Measurements from ENCODE around the gene MUS81. TPM values are rescaled to one million over a fixed set of nuclear protein-coding genes. Genes with fewer than 3 reads are reported as not detected.
A peak's percentile ranks its signal among the peaks of the same experiment; 100 is the strongest.

The MUS81 gene
- total RNA-seq, 1 donor, result 85.1 TPM

- no peak for DNase-seq (ENCODE audit: low read depth in 2 of 3, low spot score in 2 of 3)
Observed at GRCh38 chr11:65911682-65912568, 51.7 kb downstream of the MUS81 start.

GRCh38 chr11:65912845-65913244 is 52.6 kb downstream of the MUS81 start:
- no peak for DNase-seq (ENCODE audit: low read depth in 2 of 3, low spot score in 2 of 3)

GRCh38 chr11:65915101-65915820 is 55.0 kb downstream of the MUS81 start:
- DNase-seq (ENCODE audit: low read depth in 2 of 3, low spot score in 2 of 3), result no peak

GRCh38 chr11:65915821-65916251 is 55.6 kb downstream of the MUS81 start:
- DNase-seq (ENCODE audit: low read depth in 2 of 3, low spot score in 2 of 3), result peak in 2 of 3 donors; percentile 68 to 89

Other genes starting within 250 kb of the MUS81 start
- 98.6 TPM for gene MAP3K11, start 246.2 kb upstream of the MUS81 start, total RNA-seq
- gene PCNX3, start 244.7 kb upstream of the MUS81 start, total RNA-seq, result 32.6 TPM
- gene SIPA1, start 222.3 kb upstream of the MUS81 start, total RNA-seq, result 154 TPM
- gene RELA, start 197.5 kb upstream of the MUS81 start, total RNA-seq, result 107 TPM
- 75.7 TPM for gene KAT5, start 148.2 kb upstream of the MUS81 start, total RNA-seq
- gene RNASEH2C, start 139.6 kb upstream of the MUS81 start, total RNA-seq, result 77.8 TPM
- 16.2 TPM for gene AP5B1, start 79.5 kb upstream of the MUS81 start, total RNA-seq
- 0.27 TPM for gene OVOL1, start 73.4 kb upstream of the MUS81 start, total RNA-seq
- gene SNX32, start 26.5 kb upstream of the MUS81 start, total RNA-seq, result 4.3 TPM
- gene CFL1, start 2.3 kb upstream of the MUS81 start, total RNA-seq, result 701 TPM
- gene EFEMP2, start 12.4 kb downstream of the MUS81 start, total RNA-seq, result 13.7 TPM
- gene CTSW, start 19.4 kb downstream of the MUS81 start, total RNA-seq, result 95.9 TPM
- 193 TPM for gene FIBP, start 28.0 kb downstream of the MUS81 start, total RNA-seq
- gene CCDC85B, start 30.2 kb downstream of the MUS81 start, total RNA-seq, result 43.6 TPM
- 24.5 TPM for gene FOSL1, start 40.0 kb downstream of the MUS81 start, total RNA-seq
- 52.8 TPM for gene C11orf68, start 58.6 kb downstream of the MUS81 start, total RNA-seq
- 104 TPM for gene DRAP1, start 59.0 kb downstream of the MUS81 start, total RNA-seq
- not detected for gene TSGA10IP, start 85.0 kb downstream of the MUS81 start, total RNA-seq
- gene SART1, start 101.3 kb downstream of the MUS81 start, total RNA-seq, result 62.2 TPM
- 22.6 TPM for gene EIF1AD, start 141.7 kb downstream of the MUS81 start, total RNA-seq
- 21.5 TPM for gene BANF1, start 142.1 kb downstream of the MUS81 start, total RNA-seq
- gene CST6, start 151.6 kb downstream of the MUS81 start, total RNA-seq, result not detected
- gene CATSPER1, start 166.0 kb downstream of the MUS81 start, total RNA-seq, result 0.27 TPM
- gene GAL3ST3, start 188.7 kb downstream of the MUS81 start, total RNA-seq, result 3.2 TPM
- 197 TPM for gene SF3B2, start 191.9 kb downstream of the MUS81 start, total RNA-seq
- gene PACS1, start 209.8 kb downstream of the MUS81 start, total RNA-seq, result 75.9 TPM

Measured in hematopoietic multipotent progenitor cell (in vitro differentiated cells).